Colonic mucosa (tissue), 4 donors: ENCODE results near the gene CHGA. TPM values are rescaled to one million over a fixed set of nuclear protein-coding genes. Genes with fewer than 3 reads are reported as not detected.

ENCODE experiments used
- DNase-seq: peaks from one replicate; pipeline ENCODE4 v3.0.0-alpha.2; 2020
- H3K27ac ChIP-seq: fragments of 200-600 bp; one replicate; pipeline ENCODE4 v1.8.0; 2021
- H3K27me3 ChIP-seq: fragments of 200-600 bp; one replicate; pipeline ENCODE4 v1.8.0; 2021
- H3K36me3 ChIP-seq: fragments of 200-600 bp; one replicate; pipeline ENCODE4 v1.8.0; 2021
- H3K4me1 ChIP-seq: fragments of 200-600 bp; one replicate; pipeline ENCODE4 v1.8.0; 2021; ENCODE audit warnings: mild to moderate bottlenecking
- H3K4me3 ChIP-seq: fragments of 200-600 bp; one replicate; pipeline ENCODE4 v1.8.0; 2021
- H3K9ac ChIP-seq, 2 donors: one replicate each; pipeline ENCODE4 v1.7.0; 2013; ENCODE audit warnings: control low read depth in 2 of 2, low read depth in 2 of 2, low read length in 2 of 2
- H3K9me3 ChIP-seq: fragments of 200-600 bp; one replicate; pipeline ENCODE4 v1.8.0; 2021
- intact Hi-C: fragments of 100-400 bp; cut with DNase I; formaldehyde crosslinking; loops from one replicate; pipeline ENCODE4 v1.14.1; 2022
- total RNA-seq, 2 donors: library from RNA; stranded (reverse); fragmentation: NEBNext Ultra II Directional in 1 of 2; extraction: Animal tissue kit (Norgen Biotek cat#: 25700) in 1 of 2; gene quantifications; one replicate each; pipeline ENCODE4 v1.2.1, GENCODE V29; 2021
- TF ChIP-seq, protein P1 (sequence below): fragments of 200-600 bp; IDR thresholded peaks from one replicate; pipeline ENCODE4 v1.8.0; 2022; ENCODE audit warnings: antibody characterized with exemption, mild to moderate bottlenecking
- donor health status: healthy.
- donor health status: DM: no; HTN: no; CAD: no.
- donor health status: DM: no; HTN: no; CAD: no.

CHGA gene
- total RNA-seq, 2 donors from 2014 or later, result 137 to 326 TPM

GRCh38 chr14:92973261-92973797 is 50.4 kb downstream of the CHGA start:
- peak; percentile 77 for DNase-seq
- intact Hi-C loops, result no loop called here
- Histone ChIP-seq H3K9ac (no peak overlapping the region), H3K27me3 (no peaks in the 10 kb centered on the region), H3K9me3 (no peaks in the 10 kb centered on the region), H3K4me1 (no peaks in the 10 kb centered on the region), H3K4me3 (no peak overlapping the region), H3K36me3 (no peaks in the 10 kb centered on the region), H3K27ac (no peak overlapping the region)
- TF ChIP-seq, protein P1, sequence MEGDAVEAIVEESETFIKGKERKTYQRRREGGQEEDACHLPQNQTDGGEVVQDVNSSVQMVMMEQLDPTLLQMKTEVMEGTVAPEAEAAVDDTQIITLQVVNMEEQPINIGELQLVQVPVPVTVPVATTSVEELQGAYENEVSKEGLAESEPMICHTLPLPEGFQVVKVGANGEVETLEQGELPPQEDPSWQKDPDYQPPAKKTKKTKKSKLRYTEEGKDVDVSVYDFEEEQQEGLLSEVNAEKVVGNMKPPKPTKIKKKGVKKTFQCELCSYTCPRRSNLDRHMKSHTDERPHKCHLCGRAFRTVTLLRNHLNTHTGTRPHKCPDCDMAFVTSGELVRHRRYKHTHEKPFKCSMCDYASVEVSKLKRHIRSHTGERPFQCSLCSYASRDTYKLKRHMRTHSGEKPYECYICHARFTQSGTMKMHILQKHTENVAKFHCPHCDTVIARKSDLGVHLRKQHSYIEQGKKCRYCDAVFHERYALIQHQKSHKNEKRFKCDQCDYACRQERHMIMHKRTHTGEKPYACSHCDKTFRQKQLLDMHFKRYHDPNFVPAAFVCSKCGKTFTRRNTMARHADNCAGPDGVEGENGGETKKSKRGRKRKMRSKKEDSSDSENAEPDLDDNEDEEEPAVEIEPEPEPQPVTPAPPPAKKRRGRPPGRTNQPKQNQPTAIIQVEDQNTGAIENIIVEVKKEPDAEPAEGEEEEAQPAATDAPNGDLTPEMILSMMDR, result peak; percentile 55

- Histone ChIP-seq H3K27ac (no peak overlapping the region), H3K4me3 (no peak overlapping the region), H3K4me1 (no peaks in the 10 kb centered on the region), H3K27me3 (no peaks in the 10 kb centered on the region), H3K36me3 (no peaks in the 10 kb centered on the region), H3K9me3 (no peaks in the 10 kb centered on the region), H3K9ac (peak overlapping the region in 1 of 2 donors; percentile 39)
- intact Hi-C loops, result no loop called here
- no peak for DNase-seq
- TF ChIP-seq, protein P1, result no peak
Observed at GRCh38 chr14:92973798-92974372, 50.9 kb downstream of the CHGA start.

DNA sequence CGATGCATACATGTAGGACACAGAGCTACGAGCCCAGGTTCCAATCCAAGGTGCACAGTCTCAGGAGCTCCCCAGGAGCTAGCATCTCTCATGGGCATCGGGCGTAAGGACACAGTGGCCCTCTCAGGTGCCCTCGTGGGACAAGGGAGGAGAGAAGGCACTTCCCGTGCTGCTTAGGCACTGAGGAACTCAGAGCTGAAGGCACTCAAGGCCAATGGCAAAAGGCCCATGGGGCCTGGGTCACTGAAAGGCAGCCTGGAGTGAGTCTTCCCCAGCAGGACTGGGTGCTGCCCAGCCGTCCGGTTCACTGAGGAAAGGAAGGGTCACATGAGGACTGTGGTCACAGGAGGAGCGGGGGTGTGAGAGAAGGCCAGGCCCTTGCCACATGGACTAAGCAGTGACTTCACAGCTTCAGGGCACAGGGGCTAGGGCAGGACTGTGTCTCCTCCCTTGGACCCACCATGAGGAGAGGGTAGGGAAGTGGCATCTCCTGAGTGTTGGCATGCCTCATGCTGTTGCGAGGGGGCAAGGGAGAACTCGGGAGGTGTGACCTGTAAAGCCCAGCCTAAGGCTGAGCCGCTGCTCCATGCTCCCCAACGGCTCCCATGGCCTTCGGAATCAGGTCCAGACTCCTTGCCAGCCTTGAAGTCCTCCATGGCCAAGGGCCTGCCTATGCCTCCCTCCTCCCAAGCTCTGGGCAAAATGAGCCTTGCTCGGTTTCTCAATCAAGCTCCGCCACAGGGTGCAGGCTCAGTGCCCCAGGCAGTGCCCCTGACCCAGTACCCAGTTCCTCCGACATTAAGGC is 51.8 kb downstream of the CHGA start:
- Histone ChIP-seq H3K27me3 (no peaks in the 10 kb centered on the region), H3K4me1 (no peaks in the 10 kb centered on the region), H3K9me3 (no peaks in the 10 kb centered on the region), H3K9ac (no peak overlapping the region), H3K4me3 (no peak overlapping the region), H3K27ac (no peak overlapping the region), H3K36me3 (no peaks in the 10 kb centered on the region)
- no peak for DNase-seq
- TF ChIP-seq, protein P1, result no peak
- intact Hi-C loops, result no loop called here

- H3K9me3 ChIP-seq, result no peaks in the 10 kb centered on the region
Observed at GRCh38 chr14:92976268-92976667, 53.3 kb downstream of the CHGA start.

GRCh38 chr14:92978229-92979021 is 55.5 kb downstream of the CHGA start:
- H3K27ac ChIP-seq, result no peak overlapping the region
- no peaks in the 10 kb centered on the region for H3K27me3 ChIP-seq
- H3K9me3 ChIP-seq, result no peaks in the 10 kb centered on the region
- H3K4me3 ChIP-seq, result no peak overlapping the region
- H3K36me3 ChIP-seq, result no peaks in the 10 kb centered on the region
- intact Hi-C loops, result no loop called here
- H3K9ac ChIP-seq, result no peak overlapping the region
- H3K4me1 ChIP-seq, result no peaks in the 10 kb centered on the region
- TF ChIP-seq, protein P1, result no peak
- no peak for DNase-seq

More at GRCh38 chr14:92976268-92976667, 53.3 kb downstream of the CHGA start:
- no peak overlapping the region for H3K4me3 ChIP-seq
- no peak for DNase-seq
- intact Hi-C loops, result no loop called here
- TF ChIP-seq, protein P1, result no peak
- H3K9ac ChIP-seq, result no peak overlapping the region
- H3K36me3 ChIP-seq, result no peaks in the 10 kb centered on the region
- no peaks in the 10 kb centered on the region for H3K27me3 ChIP-seq
- H3K27ac ChIP-seq, result no peak overlapping the region
- H3K4me1 ChIP-seq, result no peaks in the 10 kb centered on the region
